Right lung (tissue), 5 donors: Measurements from ENCODE around the gene PPP1R12A. TPM values are rescaled to one million over a fixed set of nuclear protein-coding genes. Genes with fewer than 3 reads are reported as not detected.

Experiments
- DNase-seq, 2 donors: peaks; one replicate each; pipeline ENCODE4 v3.0.0-alpha.2; 2013
- polyA plus RNA-seq, 5 donors: library from polyadenylated mRNA; unstranded; fragments of 120-200 nt; gene quantifications; one replicate each; pipeline versions ENCODE4 v1.2.1 to v1.2.3, GENCODE V29; 2013; ENCODE audit warnings: inconsistent platforms in 1 of 5, low replicate concordance in 1 of 5; ENCODE audit not compliant: insufficient read length in 5 of 5, insufficient read depth in 1 of 5

Gene PPP1R12A
- polyA plus RNA-seq, 5 donors = 66.7 to 160 (median 119) TPM

GRCh38 chr12:79769860-79770485 lies 164.9 kb downstream of the PPP1R12A start:
- no peak for DNase-seq

- no peak for DNase-seq
These were observed 165.6 kb downstream of the PPP1R12A start for GRCh38 chr12:79769189-79769859.

GRCh38 chr12:79766705-79767464 lies 168.0 kb downstream of the PPP1R12A start:
- DNase-seq = no peak

- DNase-seq = no peak
These were observed 169.7 kb downstream of the PPP1R12A start for GRCh38 chr12:79765157-79765556.

- no peak for DNase-seq
These were observed 170.3 kb downstream of the PPP1R12A start for GRCh38 chr12:79764641-79765040.

GRCh38 chr12:79763766-79764452 lies 171.0 kb downstream of the PPP1R12A start:
- no peak for DNase-seq

- DNase-seq = no peak
These were observed 173.6 kb downstream of the PPP1R12A start for GRCh38 chr12:79761341-79761740.

GRCh38 chr12:79747274-79747673 lies 187.6 kb downstream of the PPP1R12A start:
- no peak for DNase-seq

- DNase-seq = peak; percentile 17 to 25
These were observed 196.8 kb downstream of the PPP1R12A start for GRCh38 chr12:79737875-79738718.

GRCh38 chr12:79732638-79733037 lies 202.3 kb downstream of the PPP1R12A start:
- DNase-seq = no peak

GRCh38 chr12:79725987-79726386 lies 208.9 kb downstream of the PPP1R12A start:
- no peak for DNase-seq

Other genes starting within 250 kb of the PPP1R12A start
- gene PAWR, start 244.1 kb downstream of the PPP1R12A start, polyA plus RNA-seq = 10 to 100 TPM; 47.2 to 82.3 (median 71.3) TPM
- gene OTOGL, start 164.4 kb upstream of the PPP1R12A start, polyA plus RNA-seq = under 1 TPM; 0.37 to 0.62 (median 0.46) TPM